HepG2 (cell line): ENCODE results near the gene GPR17. TPM values are rescaled to one million over a fixed set of nuclear protein-coding genes. Genes with fewer than 3 reads are reported as not detected.

Experiments used
- ARHGAP35 ChIP-seq: sonication (generic); formaldehyde crosslinking; IDR thresholded peaks from 2 replicates; pipeline ENCODE4 v1.9.0; 2022; ENCODE audit warnings: mild to moderate bottlenecking, inconsistent platforms, moderate library complexity, missing genetic modification reagents, borderline replicate concordance
- CREB3 ChIP-seq: sonication (generic); formaldehyde crosslinking; IDR thresholded peaks from 2 replicates; pipeline ENCODE4 v1.5.0; 2020; ENCODE audit warnings: missing genetic modification reagents
- KDM2A ChIP-seq: sonication (generic); formaldehyde crosslinking; IDR thresholded peaks from 2 replicates; pipeline ENCODE4 v1.4.0; 2020; ENCODE audit warnings: low read depth, missing genetic modification reagents, borderline replicate concordance
- LRRFIP1 ChIP-seq: sonication (generic); formaldehyde crosslinking; conservative IDR thresholded peaks from 2 replicates; pipeline ENCODE4 v1.4.0; 2020; ENCODE audit warnings: missing genetic modification reagents
- REST ChIP-seq, 2 experiments: IDR thresholded peaks; 2 replicates each; pipeline ENCODE4 v1.6.1; 2011 to 2012; ENCODE audit warnings: low read length in 2 of 2, borderline replicate concordance in 1 of 2, low read depth in 1 of 2, mild to moderate bottlenecking in 1 of 2, moderate library complexity in 1 of 2
- ZMYM4 ChIP-seq: sonication (generic); formaldehyde crosslinking; IDR thresholded peaks from 2 replicates; pipeline ENCODE4 v1.8.1; 2023; ENCODE audit warnings: mild to moderate bottlenecking, missing genetic modification reagents
- ZNF121 ChIP-seq: sonication (generic); formaldehyde crosslinking; IDR thresholded peaks from 2 replicates; pipeline ENCODE4 v1.5.0; 2020; ENCODE audit warnings: mild to moderate bottlenecking, missing genetic modification reagents
- ZNF292 ChIP-seq: sonication (generic); formaldehyde crosslinking; IDR thresholded peaks from 2 replicates; pipeline ENCODE4 v1.8.1; 2022; ENCODE audit warnings: mild to moderate bottlenecking, low read depth, missing genetic modification reagents, borderline replicate concordance
- ZNF446 ChIP-seq: sonication (generic); formaldehyde crosslinking; IDR thresholded peaks from 2 replicates; pipeline ENCODE4 v1.5.0; 2020; ENCODE audit warnings: mild to moderate bottlenecking, missing genetic modification reagents
- ZNF547 ChIP-seq: sonication (generic); formaldehyde crosslinking; IDR thresholded peaks from 2 replicates; pipeline ENCODE4 v1.5.1; 2020; ENCODE audit warnings: mild to moderate bottlenecking, missing genetic modification reagents
- ZNF616 ChIP-seq: sonication (generic); formaldehyde crosslinking; IDR thresholded peaks from 2 replicates; pipeline ENCODE4 v1.5.0; 2020; ENCODE audit warnings: low read depth, mild to moderate bottlenecking, missing genetic modification reagents
- ZNF639 ChIP-seq: conservative IDR thresholded peaks from 2 replicates; pipeline ENCODE4 v1.6.1; 2018; ENCODE audit warnings: missing genetic modification reagents
- ZNF749 ChIP-seq: sonication (generic); formaldehyde crosslinking; IDR thresholded peaks from 2 replicates; pipeline ENCODE4 v1.8.0; 2022; ENCODE audit warnings: mild to moderate bottlenecking, missing genetic modification reagents, moderate library complexity, borderline replicate concordance
- ZNF770 ChIP-seq: sonication (generic); formaldehyde crosslinking; IDR thresholded peaks from 2 replicates; pipeline ENCODE4 v1.5.0; 2020; ENCODE audit warnings: mild to moderate bottlenecking, missing genetic modification reagents
- ZNF788 ChIP-seq: sonication (generic); formaldehyde crosslinking; IDR thresholded peaks from 2 replicates; pipeline ENCODE4 v1.5.0; 2020; ENCODE audit warnings: mild to moderate bottlenecking, missing genetic modification reagents, borderline replicate concordance
- ZNF790 ChIP-seq: sonication (generic); formaldehyde crosslinking; IDR thresholded peaks from 2 replicates; pipeline ENCODE4 v1.8.0; 2022; ENCODE audit warnings: missing genetic modification reagents, mild to moderate bottlenecking, borderline replicate concordance
- polyA plus RNA-seq, 8 experiments: library from polyadenylated mRNA; depleted of rRNA in 3 of 8; stranded (reverse) in 7 of 8; unstranded in 1 of 8; fragments of >200 nt; fragmentation: Illumina TruSeq in 4 of 8; extraction: Trizol in 4 of 8; gene quantifications; 2 replicates each; pipeline versions ENCODE4 v1.2.1 to v1.2.3, GENCODE V29; 2011 to 2016; ENCODE audit warnings: low read depth in 4 of 8, missing spikeins in 1 of 8, mixed read lengths in 1 of 8; ENCODE audit not compliant: insufficient read depth in 1 of 8
- total RNA-seq, 5 experiments: library from RNA; depleted of rRNA; stranded (reverse); fragments of >200 nt; fragmentation: Illumina TruSeq; extraction: Trizol; gene quantifications; 2 replicates each; pipeline ENCODE4 v1.2.3, GENCODE V29; 2016; ENCODE audit warnings: low read depth in 1 of 5

Gene GPR17
- total and polyA plus RNA-seq, 2 of the 13 experiments (the other 11 are each of a cell fraction or from before 2014, with no cell fraction given), result not detected

- TF ChIP-seq REST (IDR thresholded peaks at IDR 0.05; ENCODE audit: borderline replicate concordance in 1 of 2, low read depth in 1 of 2, low read length in 2 of 2) (no peak), ZNF770 (CRISPR knock-in tag) (no peak), ZNF749 (CRISPR knock-in tag) (no peak), KDM2A (CRISPR knock-in tag) (peak; percentile 61; the same call in 1 of the 2 replicates), ZNF639 (CRISPR knock-in tag) (no peak), ZNF121 (peak; percentile 95), LRRFIP1 (no peak), ARHGAP35 (CRISPR knock-in tag) (no peak), CREB3 (CRISPR knock-in tag) (no peak), ZNF547 (CRISPR knock-in tag) (no peak), ZNF790 (CRISPR knock-in tag) (no peak), ZNF292 (no peak), ZNF616 (no peak), ZMYM4 (CRISPR knock-in tag) (peak; percentile 53), ZNF788 (peak; percentile 41; the same call in 1 of the 2 replicates), ZNF446 (CRISPR knock-in tag) (no peak)
Measured at GRCh38 chr2:127674241-127675209, 28.6 kb downstream of the GPR17 start (continued).
